SK-N-MC (cell line): ENCODE results near the gene PSMD9.

Experiments
- EZH2 ChIP-seq: fragments of 200-600 bp; sonication (generic); IDR thresholded peaks from one replicate; pipeline ENCODE4 v1.6.1; 2017; ENCODE audit warnings: antibody characterized with exemption
- POLR2AphosphoS5 ChIP-seq: IDR thresholded peaks from 2 replicates; pipeline ENCODE4 v1.6.1; 2012; ENCODE audit warnings: mild to moderate bottlenecking, low read depth, low read length, borderline replicate concordance

DNA sequence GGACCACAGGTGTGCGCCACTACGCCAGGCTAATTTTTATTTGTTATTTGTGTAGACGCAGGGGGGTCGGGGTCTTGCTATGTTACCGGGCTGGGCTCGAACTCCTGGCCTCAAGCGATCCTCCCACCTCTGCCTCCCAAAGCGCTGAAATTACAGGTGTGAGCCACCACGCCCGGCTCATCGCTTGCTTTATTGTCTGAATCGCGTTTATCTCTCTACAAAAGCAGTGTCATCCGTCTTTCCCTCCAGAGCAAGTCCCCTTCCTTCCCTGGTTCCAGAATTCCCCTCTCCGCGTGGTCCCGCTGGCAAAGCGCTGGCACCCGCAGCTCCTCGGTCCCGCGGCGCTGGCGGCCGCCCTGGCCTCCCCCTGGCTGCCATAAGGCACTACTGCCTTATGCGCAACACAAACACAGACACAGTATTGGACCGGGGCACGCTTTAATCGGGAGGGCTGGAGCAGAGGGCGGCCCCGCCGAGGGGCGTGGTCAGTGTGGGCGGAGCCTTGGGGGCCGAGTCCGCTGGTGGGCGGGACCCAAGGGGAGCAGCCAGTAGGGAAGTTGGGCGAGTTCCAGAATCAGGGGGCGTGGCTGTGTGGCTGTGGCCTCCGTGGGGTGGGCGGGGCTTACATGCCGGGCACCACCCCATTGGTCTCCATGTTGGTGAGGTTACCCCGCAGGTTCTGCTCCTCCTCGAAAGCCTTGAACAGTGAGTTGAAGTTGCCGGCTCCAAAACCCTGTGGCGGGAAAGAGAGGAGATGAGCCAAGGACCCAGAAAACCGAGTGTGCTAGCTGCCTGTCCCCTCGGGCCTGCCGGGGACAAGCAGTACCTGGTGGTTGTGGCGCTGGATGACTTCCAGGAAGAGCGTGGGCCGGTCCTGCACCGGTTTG lies 49.2 kb upstream of the PSMD9 start:
- peak; percentile 77; the same call in 1 of the 2 replicates for TF ChIP-seq POLR2AphosphoS5
- no peak for TF ChIP-seq EZH2
